ENCODE results near the gene CSNK1G1.
"Not testable (repeated sequence)": the region's sequence is repeated elsewhere in the genome, so short reads cannot be mapped to it uniquely, and the experiment has no call there.

Gene CSNK1G1

DNA sequence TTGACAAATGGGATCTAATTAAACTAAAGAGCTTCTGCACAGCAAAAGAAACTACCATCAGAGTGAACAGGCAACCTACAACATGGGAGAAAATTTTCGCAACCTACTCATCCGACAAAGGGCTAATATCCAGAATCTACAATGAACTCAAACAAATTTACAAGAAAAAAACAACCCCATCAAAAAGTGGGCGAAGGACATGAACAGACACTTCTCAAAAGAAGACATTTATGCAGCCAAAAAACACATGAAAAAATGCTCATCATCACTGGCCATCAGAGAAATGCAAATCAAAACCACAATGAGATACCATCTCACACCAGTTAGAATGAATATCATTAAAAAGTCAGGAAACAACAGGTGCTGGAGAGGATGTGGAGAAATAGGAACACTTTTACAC, 24.3 kb downstream of the CSNK1G1 start:
- H3K27me3 ChIP-seq (ENCODE audit: control insufficient read depth, insufficient read depth, low read length); H3K4me3 ChIP-seq (ENCODE audit: low read depth, low read length); H3K27ac ChIP-seq (ENCODE audit: low read depth, low read length); H3K9me3 ChIP-seq (ENCODE audit: control insufficient read depth, insufficient read depth, low read depth, low read length); H3K4me1 ChIP-seq (ENCODE audit: control insufficient read depth, insufficient read depth, low read length); H3K36me3 ChIP-seq (ENCODE audit: control insufficient read depth, insufficient read depth, low read length); H3K9ac ChIP-seq (ENCODE audit: low read length): not testable (repeated sequence)

DNA sequence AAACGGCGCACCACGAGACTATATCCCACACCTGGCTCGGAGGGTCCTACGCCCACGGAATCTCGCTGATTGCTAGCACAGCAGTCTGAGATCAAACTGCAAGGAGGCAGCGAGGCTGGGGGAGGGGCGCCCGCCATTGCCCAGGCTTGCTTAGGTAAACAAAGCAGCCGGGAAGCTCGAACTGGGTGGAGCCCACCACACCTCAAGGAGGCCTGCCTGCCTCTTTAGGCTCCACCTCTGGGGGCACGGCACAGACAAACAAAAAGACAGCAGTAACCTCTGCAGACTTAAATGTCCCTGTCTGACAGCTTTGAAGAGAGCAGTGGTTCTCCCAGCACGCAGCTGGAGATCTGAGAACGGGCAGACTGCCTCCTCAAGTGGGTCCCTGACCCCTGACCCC, 29.0 kb downstream of the CSNK1G1 start:
- not testable (repeated sequence) for H3K4me1 ChIP-seq (ENCODE audit: control insufficient read depth, insufficient read depth, low read length); H3K9me3 ChIP-seq (ENCODE audit: control insufficient read depth, insufficient read depth, low read depth, low read length); H3K36me3 ChIP-seq (ENCODE audit: control insufficient read depth, insufficient read depth, low read length); H3K27me3 ChIP-seq (ENCODE audit: control insufficient read depth, insufficient read depth, low read length); H3K9ac ChIP-seq (ENCODE audit: low read length); H3K27ac ChIP-seq (ENCODE audit: low read depth, low read length)
- H3K4me3 ChIP-seq (ENCODE audit: low read depth, low read length) = 0 out of 2 replicates have a peak overlapping the region, but pooled peaks have one; percentile 26

DNA sequence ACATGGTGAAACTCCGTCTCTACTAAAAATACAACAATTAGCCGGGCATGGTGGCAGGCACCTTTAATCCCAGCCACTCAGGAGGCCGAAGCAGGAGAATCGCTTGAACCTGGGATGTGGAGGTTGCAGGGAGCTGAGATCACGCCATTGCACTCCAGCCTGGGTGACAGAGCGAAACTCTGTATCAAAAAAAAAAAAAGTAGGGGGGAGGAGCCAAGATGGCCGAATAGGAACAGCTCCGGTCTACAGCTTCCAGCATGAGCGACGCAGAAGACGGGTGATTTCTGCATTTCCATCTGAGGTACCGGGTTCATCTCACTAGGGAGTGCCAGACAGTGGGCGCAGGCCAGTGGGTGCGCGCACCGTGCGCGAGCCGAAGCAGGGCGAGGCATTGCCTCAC, 29.5 kb downstream of the CSNK1G1 start:
- not testable (repeated sequence) for H3K4me1 ChIP-seq (ENCODE audit: control insufficient read depth, insufficient read depth, low read length); H3K36me3 ChIP-seq (ENCODE audit: control insufficient read depth, insufficient read depth, low read length); H3K9me3 ChIP-seq (ENCODE audit: control insufficient read depth, insufficient read depth, low read depth, low read length); H3K27ac ChIP-seq (ENCODE audit: low read depth, low read length); H3K27me3 ChIP-seq (ENCODE audit: control insufficient read depth, insufficient read depth, low read length)
- peak overlapping the region; percentile 50 for H3K4me3 ChIP-seq (ENCODE audit: low read depth, low read length)
- peak overlapping the region; percentile 64 for H3K9ac ChIP-seq (ENCODE audit: low read length)

DNA sequence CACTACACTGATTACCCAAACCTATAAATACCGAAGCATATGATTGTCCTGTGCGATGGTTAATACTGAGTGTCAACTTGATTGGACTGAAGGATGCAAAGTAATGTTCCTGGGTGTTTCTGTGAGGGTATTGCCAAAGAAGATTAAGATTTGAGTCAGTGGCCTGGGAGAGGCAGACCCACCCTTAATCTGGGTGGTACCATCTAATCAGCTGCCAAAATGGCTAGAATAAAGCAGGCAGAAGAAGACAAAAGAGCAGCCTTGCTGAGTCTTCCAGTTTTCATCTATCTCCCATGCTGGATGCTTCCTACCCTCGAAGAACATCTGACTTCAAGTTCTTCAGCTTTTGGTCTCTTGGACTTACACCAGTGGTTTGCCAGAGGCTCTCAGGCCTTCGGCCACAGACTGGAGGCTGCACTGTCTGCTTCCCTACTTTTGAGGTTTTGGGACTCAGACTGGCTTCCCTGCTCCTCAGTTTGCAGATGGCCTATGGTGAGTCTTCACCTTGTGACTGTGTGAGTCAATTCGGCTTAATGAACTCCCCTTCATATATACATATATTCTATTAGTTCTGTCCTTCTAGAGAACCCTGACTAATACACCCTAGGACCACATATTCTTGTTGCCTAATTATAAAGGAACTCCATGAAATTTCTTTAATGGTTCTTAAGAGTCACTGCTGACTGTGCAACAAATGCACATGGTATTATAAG, 31.7 kb downstream of the CSNK1G1 start:
- Histone ChIP-seq H3K9ac (ENCODE audit: low read length) (no peak overlapping the region), H3K27me3 (ENCODE audit: control insufficient read depth, insufficient read depth, low read length) (no peaks in the 10 kb centered on the region), H3K4me3 (ENCODE audit: low read depth, low read length) (no peak overlapping the region), H3K27ac (ENCODE audit: low read depth, low read length) (no peak overlapping the region), H3K36me3 (ENCODE audit: control insufficient read depth, insufficient read depth, low read length) (no peaks in the 10 kb centered on the region), H3K4me1 (ENCODE audit: control insufficient read depth, insufficient read depth, low read length) (no peaks in the 10 kb centered on the region), H3K9me3 (ENCODE audit: control insufficient read depth, insufficient read depth, low read depth, low read length) (no peaks in the 10 kb centered on the region)

DNA sequence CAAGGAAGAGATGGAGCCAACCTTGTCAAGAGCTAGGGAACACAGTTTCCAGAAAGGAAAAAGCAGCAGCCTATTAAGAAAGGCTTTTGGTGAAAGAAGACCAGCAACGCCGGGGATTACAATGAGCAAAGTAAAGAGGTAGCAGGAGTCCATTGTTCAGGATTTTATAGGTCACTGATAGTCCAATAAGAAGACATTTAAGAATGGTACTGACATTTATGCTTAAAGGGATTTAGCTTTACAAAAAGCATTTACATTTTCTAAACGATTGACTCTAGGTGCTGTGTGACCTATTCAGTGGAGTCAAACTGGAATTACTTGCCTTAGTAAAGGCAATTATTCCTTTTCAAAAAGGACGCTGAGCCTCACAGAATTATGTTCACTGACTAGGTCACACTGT, 40.8 kb downstream of the CSNK1G1 start:
- no peaks in the 10 kb centered on the region for H3K4me1 ChIP-seq (ENCODE audit: control insufficient read depth, insufficient read depth, low read length)
- H3K4me3 ChIP-seq (ENCODE audit: low read depth, low read length) = no peak overlapping the region
- H3K27me3 ChIP-seq (ENCODE audit: control insufficient read depth, insufficient read depth, low read length) = no peaks in the 10 kb centered on the region
- no peaks in the 10 kb centered on the region for H3K9me3 ChIP-seq (ENCODE audit: control insufficient read depth, insufficient read depth, low read depth, low read length)
- H3K27ac ChIP-seq (ENCODE audit: low read depth, low read length) = no peak overlapping the region
- no peak overlapping the region for H3K9ac ChIP-seq (ENCODE audit: low read length)
- no peaks in the 10 kb centered on the region for H3K36me3 ChIP-seq (ENCODE audit: control insufficient read depth, insufficient read depth, low read length)

DNA sequence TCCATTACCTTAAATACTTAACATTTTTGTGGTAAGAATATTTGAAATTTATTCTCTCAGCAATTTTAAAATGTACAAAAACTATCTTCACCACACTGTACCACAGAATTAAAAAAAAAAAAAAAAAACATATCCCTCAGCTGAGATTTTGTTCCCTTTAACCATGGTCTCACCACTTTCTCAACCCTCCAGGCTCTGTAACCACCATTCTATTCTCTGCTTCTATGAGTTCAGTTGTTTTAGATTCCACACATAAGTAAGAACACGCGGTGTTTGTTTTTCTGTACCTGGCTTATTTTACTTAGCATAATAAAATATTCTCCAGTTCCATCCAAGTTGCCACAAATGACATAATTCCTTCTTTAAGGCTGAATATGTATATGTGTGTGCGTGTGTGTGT, 41.5 kb downstream of the CSNK1G1 start:
- Histone ChIP-seq H3K36me3 (ENCODE audit: control insufficient read depth, insufficient read depth, low read length) (no peaks in the 10 kb centered on the region), H3K27ac (ENCODE audit: low read depth, low read length) (no peak overlapping the region), H3K9me3 (ENCODE audit: control insufficient read depth, insufficient read depth, low read depth, low read length) (no peaks in the 10 kb centered on the region), H3K4me3 (ENCODE audit: low read depth, low read length) (no peak overlapping the region), H3K4me1 (ENCODE audit: control insufficient read depth, insufficient read depth, low read length) (no peaks in the 10 kb centered on the region), H3K27me3 (ENCODE audit: control insufficient read depth, insufficient read depth, low read length) (no peaks in the 10 kb centered on the region), H3K9ac (ENCODE audit: low read length) (no peak overlapping the region)

DNA sequence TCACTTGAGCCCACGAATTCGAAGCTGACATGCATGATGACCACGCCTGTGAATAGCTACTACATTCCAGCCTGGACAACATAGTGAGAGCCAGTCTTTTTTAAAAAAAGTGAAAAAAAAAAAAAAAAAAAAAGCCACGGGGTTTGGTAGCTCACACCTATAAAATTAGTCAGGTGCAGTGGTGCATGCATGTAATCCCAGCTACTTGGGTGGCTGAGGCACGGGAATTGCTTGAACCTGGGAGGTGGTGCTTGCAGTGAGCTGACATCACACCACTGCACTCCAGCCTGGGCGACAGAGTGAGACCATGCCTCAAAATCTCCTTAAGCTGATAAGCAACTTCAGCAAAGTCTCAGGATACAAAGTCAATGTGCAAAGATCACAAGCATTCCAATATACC, 44.4 kb downstream of the CSNK1G1 start:
- Histone ChIP-seq H3K4me3 (ENCODE audit: low read depth, low read length) (no peak overlapping the region), H3K9ac (ENCODE audit: low read length) (no peak overlapping the region), H3K36me3 (ENCODE audit: control insufficient read depth, insufficient read depth, low read length) (no peaks in the 10 kb centered on the region), H3K27me3 (ENCODE audit: control insufficient read depth, insufficient read depth, low read length) (no peaks in the 10 kb centered on the region), H3K4me1 (ENCODE audit: control insufficient read depth, insufficient read depth, low read length) (no peaks in the 10 kb centered on the region), H3K27ac (ENCODE audit: low read depth, low read length) (no peak overlapping the region), H3K9me3 (ENCODE audit: control insufficient read depth, insufficient read depth, low read depth, low read length) (peaks cover under 1% of the 10 kb centered on the region; the same call in 1 of the 2 replicates)

DNA sequence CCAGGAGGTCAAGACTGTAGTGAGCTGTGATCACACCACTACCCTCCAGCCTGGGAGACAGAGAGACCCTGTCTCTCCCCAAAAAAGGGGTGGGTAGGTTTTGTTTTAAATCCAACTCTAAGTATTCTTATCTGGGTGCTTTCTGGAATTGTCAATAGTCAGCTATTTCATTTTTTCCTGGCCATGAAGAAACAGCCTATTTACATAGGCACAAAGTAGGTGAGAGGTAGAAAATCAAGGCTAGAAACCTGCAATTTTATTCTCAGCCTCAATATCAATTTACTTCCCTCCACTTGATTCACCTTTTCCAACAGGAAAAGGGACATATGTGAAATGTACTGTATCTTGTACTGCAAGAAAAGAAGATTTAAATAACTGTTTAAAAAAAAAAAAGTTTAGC, 45.9 kb downstream of the CSNK1G1 start:
- Histone ChIP-seq H3K4me1 (ENCODE audit: control insufficient read depth, insufficient read depth, low read length) (peaks cover 4% of the 10 kb centered on the region; the same call in 1 of the 2 replicates), H3K36me3 (ENCODE audit: control insufficient read depth, insufficient read depth, low read length) (no peaks in the 10 kb centered on the region), H3K4me3 (ENCODE audit: low read depth, low read length) (no peak overlapping the region), H3K27me3 (ENCODE audit: control insufficient read depth, insufficient read depth, low read length) (no peaks in the 10 kb centered on the region), H3K27ac (ENCODE audit: low read depth, low read length) (no peak overlapping the region), H3K9me3 (ENCODE audit: control insufficient read depth, insufficient read depth, low read depth, low read length) (peaks cover 5% of the 10 kb centered on the region; the same call in 1 of the 2 replicates), H3K9ac (ENCODE audit: low read length) (no peak overlapping the region)

DNA sequence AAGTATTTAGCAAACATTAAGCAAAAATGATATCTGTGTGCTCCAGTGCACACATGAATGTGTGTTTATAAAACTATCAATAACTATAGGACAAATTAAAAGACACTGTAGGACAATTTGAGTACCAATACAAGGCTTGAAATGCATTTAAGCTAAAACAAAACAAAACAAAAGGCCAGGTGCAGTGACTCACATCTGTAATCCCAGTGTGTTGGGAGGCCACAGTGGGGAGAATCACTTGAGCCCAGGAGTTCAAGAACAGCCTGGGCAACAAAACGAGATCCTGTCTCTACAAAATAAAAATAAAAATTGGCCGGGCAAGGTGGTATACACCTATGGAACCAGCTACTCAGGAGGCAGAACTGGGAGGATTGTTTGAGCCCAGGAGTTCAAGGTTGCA, 50.7 kb downstream of the CSNK1G1 start:
- Histone ChIP-seq H3K27ac (ENCODE audit: low read depth, low read length) (peak overlapping the region; percentile 49; the same call in 1 of the 2 replicates), H3K4me3 (ENCODE audit: low read depth, low read length) (no peak overlapping the region), H3K4me1 (ENCODE audit: control insufficient read depth, insufficient read depth, low read length) (peaks cover 5% of the 10 kb centered on the region; the same call in 1 of the 2 replicates), H3K9me3 (ENCODE audit: control insufficient read depth, insufficient read depth, low read depth, low read length) (peaks cover 5% of the 10 kb centered on the region; the same call in 1 of the 2 replicates), H3K36me3 (ENCODE audit: control insufficient read depth, insufficient read depth, low read length) (peaks cover 2% of the 10 kb centered on the region), H3K27me3 (ENCODE audit: control insufficient read depth, insufficient read depth, low read length) (no peaks in the 10 kb centered on the region), H3K9ac (ENCODE audit: low read length) (no peak overlapping the region)

DNA sequence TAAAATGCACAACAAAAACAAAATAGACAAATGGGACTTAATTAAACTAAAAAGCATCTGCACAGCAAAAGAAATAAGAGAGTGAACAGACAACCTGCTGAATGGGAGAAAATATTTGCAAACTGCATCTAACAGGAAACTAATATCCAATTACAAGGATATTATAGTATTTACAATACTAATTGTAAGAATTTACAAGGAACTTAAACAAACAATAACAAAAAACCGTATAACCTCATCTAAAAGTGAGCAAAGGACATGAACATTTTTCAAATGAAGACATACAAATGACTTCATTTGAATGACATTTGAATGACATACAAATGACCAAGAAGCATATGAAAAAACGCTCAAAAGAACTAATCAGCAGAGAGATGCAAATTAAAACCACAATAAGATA, 66.4 kb downstream of the CSNK1G1 start:
- no peaks in the 10 kb centered on the region for H3K36me3 ChIP-seq (ENCODE audit: control insufficient read depth, insufficient read depth, low read length)
- H3K27ac ChIP-seq (ENCODE audit: low read depth, low read length) = no peak overlapping the region
- H3K9ac ChIP-seq (ENCODE audit: low read length) = no peak overlapping the region
- H3K27me3 ChIP-seq (ENCODE audit: control insufficient read depth, insufficient read depth, low read length) = no peaks in the 10 kb centered on the region
- H3K9me3 ChIP-seq (ENCODE audit: control insufficient read depth, insufficient read depth, low read depth, low read length) = no peaks in the 10 kb centered on the region
- no peak overlapping the region for H3K4me3 ChIP-seq (ENCODE audit: low read depth, low read length)
- no peaks in the 10 kb centered on the region; the same call in 1 of the 2 replicates for H3K4me1 ChIP-seq (ENCODE audit: control insufficient read depth, insufficient read depth, low read length)

DNA sequence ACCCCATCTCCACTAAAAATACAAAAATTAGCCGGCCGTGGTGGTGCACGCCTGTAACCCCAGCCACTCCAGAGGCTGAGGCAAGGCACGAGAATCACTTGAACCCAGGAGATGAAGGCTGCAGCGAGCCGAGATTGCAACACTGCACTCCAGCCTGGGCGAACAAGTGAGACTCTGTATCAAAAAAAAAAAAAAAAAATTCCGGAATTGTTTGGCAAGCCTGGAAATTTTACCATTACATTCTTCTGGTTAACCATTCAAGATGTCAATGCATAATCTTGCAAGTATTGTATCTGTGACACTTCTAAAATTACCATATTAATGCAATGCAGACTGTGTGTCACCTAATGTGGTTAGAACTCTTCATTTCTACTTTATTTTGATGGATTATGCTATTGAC, 67.0 kb downstream of the CSNK1G1 start:
- no peaks in the 10 kb centered on the region for H3K9me3 ChIP-seq (ENCODE audit: control insufficient read depth, insufficient read depth, low read depth, low read length)
- H3K36me3 ChIP-seq (ENCODE audit: control insufficient read depth, insufficient read depth, low read length) = no peaks in the 10 kb centered on the region
- no peaks in the 10 kb centered on the region for H3K27me3 ChIP-seq (ENCODE audit: control insufficient read depth, insufficient read depth, low read length)
- H3K27ac ChIP-seq (ENCODE audit: low read depth, low read length) = no peak overlapping the region
- H3K9ac ChIP-seq (ENCODE audit: low read length) = no peak overlapping the region
- no peak overlapping the region for H3K4me3 ChIP-seq (ENCODE audit: low read depth, low read length)
- no peaks in the 10 kb centered on the region; the same call in 1 of the 2 replicates for H3K4me1 ChIP-seq (ENCODE audit: control insufficient read depth, insufficient read depth, low read length)
